HL-60 (cell line): ENCODE measurements around the gene TUT1.

Experiments used
- POLR2AphosphoS5 ChIP-seq: IDR thresholded peaks from 2 replicates; pipeline ENCODE4 v1.6.1; 2012; ENCODE audit warnings: low read depth
- REST ChIP-seq: IDR thresholded peaks from 2 replicates; pipeline ENCODE4 v1.6.1; 2012; ENCODE audit warnings: low read depth; ENCODE audit not compliant: insufficient replicate concordance

DNA sequence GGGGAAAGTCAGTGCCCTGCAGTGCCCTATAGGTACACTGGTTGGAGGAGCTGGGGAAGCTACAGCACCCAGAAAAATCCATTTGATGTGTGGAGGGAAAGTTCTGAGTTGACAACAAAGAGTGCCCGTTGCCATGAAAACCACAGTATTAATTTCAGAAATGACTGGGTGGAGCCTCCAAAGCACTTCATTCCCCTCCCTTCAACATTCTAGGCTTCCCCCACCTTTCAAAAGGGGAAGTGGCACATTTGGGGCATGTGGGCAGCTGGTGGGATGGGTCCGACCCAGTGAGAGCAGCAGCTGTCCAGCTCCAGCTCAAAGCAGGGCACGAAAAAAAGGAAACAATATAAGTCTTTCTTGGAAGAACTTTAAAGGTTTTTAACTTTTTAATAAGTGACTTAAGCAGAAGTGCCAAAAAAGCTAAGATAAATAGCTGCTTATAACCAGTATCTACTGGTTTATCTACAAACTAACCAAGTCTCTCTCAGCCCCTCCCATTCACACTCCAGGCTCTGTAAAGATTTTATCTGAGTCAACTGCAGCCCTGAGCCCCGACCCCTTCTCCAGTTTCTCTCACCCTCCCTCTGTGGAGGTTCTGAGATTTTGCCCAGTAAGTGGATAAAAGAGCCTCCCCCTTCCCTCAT, 35.7 kb downstream of the TUT1 start:
- TF ChIP-seq POLR2AphosphoS5, result peak; percentile 71
- peak; percentile 81 for TF ChIP-seq REST
